PC-9 (cell line): Measurements from ENCODE around the gene TCEA3.

Experiments used
- EZH2 ChIP-seq: fragments of 200-600 bp; sonication (generic); IDR thresholded peaks from 2 replicates; pipeline ENCODE4 v1.8.0; 2017; ENCODE audit warnings: antibody characterized with exemption, low read depth
- TF ChIP-seq, protein P1 (sequence below): fragments of 200-600 bp; sonication (generic); conservative IDR thresholded peaks from 2 replicates; pipeline ENCODE4 v1.6.1; 2017; ENCODE audit warnings: mixed run types, antibody characterized with exemption, mild to moderate bottlenecking, moderate library complexity

DNA sequence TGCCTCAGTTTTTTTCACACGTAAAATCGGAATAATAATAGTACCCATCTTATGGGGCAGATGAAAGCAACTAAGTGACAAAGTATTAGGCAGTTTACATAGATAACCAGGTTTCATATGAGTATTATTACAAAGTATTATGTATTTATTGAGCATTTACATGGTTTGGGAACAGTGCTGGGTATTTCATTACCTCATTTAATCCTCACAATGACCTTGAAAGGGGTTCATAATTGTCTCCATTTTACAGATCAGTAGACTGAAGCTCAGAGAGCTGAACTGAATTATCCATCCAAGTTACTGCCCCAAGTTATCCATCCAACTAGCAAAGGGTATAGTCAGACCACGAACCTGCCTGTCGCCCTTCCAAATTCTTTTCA is 21.2 kb downstream of the TCEA3 start:
- TF ChIP-seq, protein P1, sequence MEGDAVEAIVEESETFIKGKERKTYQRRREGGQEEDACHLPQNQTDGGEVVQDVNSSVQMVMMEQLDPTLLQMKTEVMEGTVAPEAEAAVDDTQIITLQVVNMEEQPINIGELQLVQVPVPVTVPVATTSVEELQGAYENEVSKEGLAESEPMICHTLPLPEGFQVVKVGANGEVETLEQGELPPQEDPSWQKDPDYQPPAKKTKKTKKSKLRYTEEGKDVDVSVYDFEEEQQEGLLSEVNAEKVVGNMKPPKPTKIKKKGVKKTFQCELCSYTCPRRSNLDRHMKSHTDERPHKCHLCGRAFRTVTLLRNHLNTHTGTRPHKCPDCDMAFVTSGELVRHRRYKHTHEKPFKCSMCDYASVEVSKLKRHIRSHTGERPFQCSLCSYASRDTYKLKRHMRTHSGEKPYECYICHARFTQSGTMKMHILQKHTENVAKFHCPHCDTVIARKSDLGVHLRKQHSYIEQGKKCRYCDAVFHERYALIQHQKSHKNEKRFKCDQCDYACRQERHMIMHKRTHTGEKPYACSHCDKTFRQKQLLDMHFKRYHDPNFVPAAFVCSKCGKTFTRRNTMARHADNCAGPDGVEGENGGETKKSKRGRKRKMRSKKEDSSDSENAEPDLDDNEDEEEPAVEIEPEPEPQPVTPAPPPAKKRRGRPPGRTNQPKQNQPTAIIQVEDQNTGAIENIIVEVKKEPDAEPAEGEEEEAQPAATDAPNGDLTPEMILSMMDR = no peak
- TF ChIP-seq EZH2 = no peak
